CD4-positive, CD25-positive, alpha-beta regulatory T cell (primary cell): ENCODE measurements around the gene OPRD1. TPM values are rescaled to one million over a fixed set of nuclear protein-coding genes. Genes with fewer than 3 reads are reported as not detected.

Experiments
- ATAC-seq, 2 donors: fragments of 150-1000 bp; cut with Tn5 transposase; one replicate each; pipeline ENCODE4 v1.10.0; 2021; ENCODE audit warnings: low read depth in 2 of 2, moderate number of reproducible peaks in 2 of 2, moderate library complexity in 1 of 2
- DNase-seq, 3 donors: peaks; one replicate each; pipeline versions ENCODE4 v3.0.0 to v3.0.0-alpha.2; 2012 to 2022; ENCODE audit warnings: mixed read lengths in 1 of 3
- H3K27ac ChIP-seq: one replicate; pipeline ENCODE4 v1.7.0; 2013; ENCODE audit warnings: mild to moderate bottlenecking, low read length; ENCODE audit not compliant: insufficient read depth, poor library complexity, severe bottlenecking
- H3K27me3 ChIP-seq: one replicate; pipeline ENCODE4 v1.7.0; 2013; ENCODE audit warnings: low read length; ENCODE audit not compliant: control insufficient read depth, insufficient read depth
- H3K36me3 ChIP-seq: one replicate; pipeline ENCODE4 v1.7.0; 2013; ENCODE audit warnings: mild to moderate bottlenecking, low read length, moderate library complexity; ENCODE audit not compliant: control insufficient read depth, insufficient read depth
- H3K4me1 ChIP-seq: 2 replicates; pipeline ENCODE4 v1.7.0; 2013; ENCODE audit warnings: mild to moderate bottlenecking, low read length; ENCODE audit not compliant: insufficient read depth, control insufficient read depth, poor library complexity, severe bottlenecking
- H3K4me3 ChIP-seq: one replicate; pipeline ENCODE4 v1.7.0; 2013; ENCODE audit warnings: low read depth, mild to moderate bottlenecking, low read length, moderate library complexity
- H3K9me3 ChIP-seq, 2 experiments: 1 replicate in 1 of 2; 2 replicates in 1 of 2; pipeline ENCODE4 v1.7.0; 2013; ENCODE audit warnings: low read length in 2 of 2, mild to moderate bottlenecking in 1 of 2, moderate library complexity in 1 of 2; ENCODE audit not compliant: control insufficient read depth in 2 of 2
- H3K27ac Mint-ChIP-seq, 3 donors: one replicate each; pipeline ENCODE4 v1.8.0; 2020 to 2022; ENCODE audit warnings: mild to moderate bottlenecking in 3 of 3, mixed read lengths in 3 of 3, moderate library complexity in 2 of 3
- H3K27me3 Mint-ChIP-seq: one replicate; pipeline ENCODE4 v1.8.0; 2022; ENCODE audit warnings: mild to moderate bottlenecking, mixed read lengths
- H3K36me3 Mint-ChIP-seq: one replicate; pipeline ENCODE4 v1.8.0; 2020; ENCODE audit warnings: mixed read lengths
- H3K4me1 Mint-ChIP-seq, 4 donors: one replicate each; pipeline ENCODE4 v1.8.0; 2020 to 2022; ENCODE audit warnings: mixed read lengths in 4 of 4, mild to moderate bottlenecking in 1 of 4
- H3K4me3 Mint-ChIP-seq, 4 donors: one replicate each; pipeline ENCODE4 v1.8.0; 2020 to 2022; ENCODE audit warnings: mild to moderate bottlenecking in 4 of 4, mixed read lengths in 4 of 4, moderate library complexity in 3 of 4
- H3K9me3 Mint-ChIP-seq, 7 donors: one replicate each; pipeline ENCODE4 v1.8.0; 2020 to 2022; ENCODE audit warnings: mixed read lengths in 7 of 7, mild to moderate bottlenecking in 3 of 7, moderate library complexity in 2 of 7
- polyA plus RNA-seq, 4 donors: library from polyadenylated mRNA; unstranded; fragments of 300-500 nt; fragmentation: Illumina TruSeq; gene quantifications; one replicate each; pipeline ENCODE4 v1.2.3, GENCODE V29; 2021
- total RNA-seq: library from RNA; stranded (reverse); gene quantifications from one replicate; pipeline ENCODE4 v1.2.3, GENCODE V29; 2022

OPRD1 gene
- total and polyA plus RNA-seq, 5 donors from 2014 or later: 0.02 TPM; not detected in 4

- H3K36me3 Mint-ChIP-seq: peaks cover 12% of the 10 kb centered on the region
- no peaks in the 10 kb centered on the region for H3K27me3 ChIP-seq
- H3K4me1 Mint-ChIP-seq: peaks cover 4 to 25% (median 7%) of the 10 kb centered on the region in 4 donors
- H3K27me3 Mint-ChIP-seq: no peaks in the 10 kb centered on the region
- DNase-seq (no peak), ATAC-seq (no peak)
- H3K9me3 Mint-ChIP-seq: peaks cover 0 to 2% (median 0%) of the 10 kb centered on the region in 7 donors
- no peaks in the 10 kb centered on the region for H3K36me3 ChIP-seq
- H3K4me3 ChIP-seq: no peak overlapping the region
- H3K27ac ChIP-seq: no peak overlapping the region
- no peak overlapping the region for H3K27ac Mint-ChIP-seq
- no peaks in the 10 kb centered on the region for H3K4me1 ChIP-seq
- peaks cover 0 to 5% of the 10 kb centered on the region in 2 experiments for H3K9me3 ChIP-seq
- H3K4me3 Mint-ChIP-seq: peak overlapping the region in 1 of 4 donors; percentile 48
Measured at GRCh38 chr1:28905921-28906666, 94.1 kb downstream of the OPRD1 start.

GRCh38 chr1:28909198-28909597 lies 97.2 kb downstream of the OPRD1 start:
- Histone ChIP-seq H3K27ac (no peak overlapping the region), H3K4me1 (peaks cover 8% of the 10 kb centered on the region), H3K9me3 (peaks cover 0 to 3% of the 10 kb centered on the region in 2 experiments), H3K27me3 (no peaks in the 10 kb centered on the region), H3K4me3 (no peak overlapping the region), H3K36me3 (no peaks in the 10 kb centered on the region)
- H3K4me3 Mint-ChIP-seq: no peak overlapping the region
- H3K27ac Mint-ChIP-seq: no peak overlapping the region
- peaks cover 4 to 15% (median 14%) of the 10 kb centered on the region in 4 donors for H3K4me1 Mint-ChIP-seq
- ATAC-seq: no peak
- H3K36me3 Mint-ChIP-seq: peaks cover 6% of the 10 kb centered on the region
- H3K9me3 Mint-ChIP-seq: peaks cover 0 to 2% (median 0%) of the 10 kb centered on the region in 7 donors
- DNase-seq: no peak
- H3K27me3 Mint-ChIP-seq: no peaks in the 10 kb centered on the region

GRCh38 chr1:28910379-28911115 lies 98.6 kb downstream of the OPRD1 start:
- peaks cover 8% of the 10 kb centered on the region for H3K4me1 ChIP-seq
- Mint-ChIP-seq H3K4me1 (peaks cover 4 to 22% (median 15%) of the 10 kb centered on the region in 4 donors), H3K4me3 (peak overlapping the region in 1 of 4 donors; percentile 3), H3K9me3 (no peaks in the 10 kb centered on the region), H3K36me3 (peaks cover 6% of the 10 kb centered on the region), H3K27me3 (no peaks in the 10 kb centered on the region), H3K27ac (peak overlapping the region in 1 of 3 donors; percentile 87)
- no peak overlapping the region for H3K27ac ChIP-seq
- ATAC-seq (no peak), DNase-seq (no peak)
- no peaks in the 10 kb centered on the region for H3K36me3 ChIP-seq
- H3K4me3 ChIP-seq: no peak overlapping the region
- no peaks in the 10 kb centered on the region for H3K27me3 ChIP-seq
- H3K9me3 ChIP-seq: no peaks in the 10 kb centered on the region

GRCh38 chr1:28913786-28914227 lies 101.8 kb downstream of the OPRD1 start:
- Histone ChIP-seq H3K4me3 (peak overlapping the region; percentile 78), H3K4me1 (peaks cover 37% of the 10 kb centered on the region), H3K27ac (peak overlapping the region; percentile 77), H3K9me3 (no peaks in the 10 kb centered on the region), H3K36me3 (peaks cover 5% of the 10 kb centered on the region), H3K27me3 (no peaks in the 10 kb centered on the region)
- DNase-seq (no peak), ATAC-seq (no peak)
- H3K9me3 Mint-ChIP-seq: no peaks in the 10 kb centered on the region
- no peaks in the 10 kb centered on the region for H3K27me3 Mint-ChIP-seq
- peaks cover 15% of the 10 kb centered on the region for H3K36me3 Mint-ChIP-seq
- H3K4me3 Mint-ChIP-seq: peak overlapping the region; percentile 87 to 100 (median 96)
- peaks cover 19 to 48% (median 37%) of the 10 kb centered on the region in 4 donors for H3K4me1 Mint-ChIP-seq
- peak overlapping the region; percentile 87 to 95 (median 92) for H3K27ac Mint-ChIP-seq

GRCh38 chr1:28914228-28915030 lies 102.5 kb downstream of the OPRD1 start, which contains the start of gene EPB41:
EPB41 (plus strand) TSS chr1:28914569; CDS start chr1:28987438, 72,869 bp downstream.
- peaks cover 21 to 54% (median 43%) of the 10 kb centered on the region in 4 donors for H3K4me1 Mint-ChIP-seq
- H3K4me3 ChIP-seq: peak within 1 kb of the TSS; percentile 99
- peak within 1 kb of the TSS; percentile 95 to 99 (median 96) for H3K27ac Mint-ChIP-seq
- H3K9me3 ChIP-seq: no peaks in the 10 kb centered on the region
- peaks cover 17% of the 10 kb centered on the region for H3K36me3 Mint-ChIP-seq
- H3K27me3 Mint-ChIP-seq: no peaks in the 10 kb centered on the region
- H3K36me3 ChIP-seq: peaks cover 5% of the 10 kb centered on the region
- no peaks in the 10 kb centered on the region for H3K27me3 ChIP-seq
- peak within 1 kb of the TSS; percentile 77 for H3K27ac ChIP-seq
- peak; percentile 83 to 89 for ATAC-seq
- DNase-seq: peak; percentile 88 to 96 (median 90)
- H3K9me3 Mint-ChIP-seq: no peaks in the 10 kb centered on the region
- peak within 1 kb of the TSS; percentile 99 to 100 (median 100) for H3K4me3 Mint-ChIP-seq
- H3K4me1 ChIP-seq: peaks cover 43% of the 10 kb centered on the region

- peaks cover 10% of the 10 kb centered on the region for H3K36me3 ChIP-seq
- H3K27ac Mint-ChIP-seq: peak overlapping the region; percentile 95 to 99 (median 96)
- peak overlapping the region; percentile 99 for H3K4me3 ChIP-seq
- peaks cover 25 to 62% (median 49%) of the 10 kb centered on the region in 4 donors for H3K4me1 Mint-ChIP-seq
- H3K9me3 ChIP-seq: no peaks in the 10 kb centered on the region
- peak in 2 of 3 donors; percentile 68 to 86 for DNase-seq
- peak overlapping the region; percentile 99 to 100 (median 100) for H3K4me3 Mint-ChIP-seq
- ATAC-seq: peak; percentile 41 to 54
- H3K27ac ChIP-seq: peak overlapping the region; percentile 77
- no peaks in the 10 kb centered on the region for H3K27me3 Mint-ChIP-seq
- H3K36me3 Mint-ChIP-seq: peaks cover 21% of the 10 kb centered on the region
- H3K9me3 Mint-ChIP-seq: no peaks in the 10 kb centered on the region
- peaks cover 51% of the 10 kb centered on the region for H3K4me1 ChIP-seq
- H3K27me3 ChIP-seq: no peaks in the 10 kb centered on the region
Measured at GRCh38 chr1:28915031-28915895, 103.3 kb downstream of the OPRD1 start.
